HG03159 (cell line): Measurements from ENCODE around the gene ZACN.
"Not testable (repeated sequence)": the region's sequence is repeated elsewhere in the genome, so short reads cannot be mapped to it uniquely, and the experiment has no call there.

ENCODE experiments used
- ATAC-seq: cut with Tn5 transposase; IDR thresholded peaks from one replicate; pipeline ENCODE4 v1.9.1; 2021; ENCODE audit warnings: mild to moderate bottlenecking, moderate library complexity; ENCODE audit not compliant: unreplicated experiment

The ZACN gene

DNA sequence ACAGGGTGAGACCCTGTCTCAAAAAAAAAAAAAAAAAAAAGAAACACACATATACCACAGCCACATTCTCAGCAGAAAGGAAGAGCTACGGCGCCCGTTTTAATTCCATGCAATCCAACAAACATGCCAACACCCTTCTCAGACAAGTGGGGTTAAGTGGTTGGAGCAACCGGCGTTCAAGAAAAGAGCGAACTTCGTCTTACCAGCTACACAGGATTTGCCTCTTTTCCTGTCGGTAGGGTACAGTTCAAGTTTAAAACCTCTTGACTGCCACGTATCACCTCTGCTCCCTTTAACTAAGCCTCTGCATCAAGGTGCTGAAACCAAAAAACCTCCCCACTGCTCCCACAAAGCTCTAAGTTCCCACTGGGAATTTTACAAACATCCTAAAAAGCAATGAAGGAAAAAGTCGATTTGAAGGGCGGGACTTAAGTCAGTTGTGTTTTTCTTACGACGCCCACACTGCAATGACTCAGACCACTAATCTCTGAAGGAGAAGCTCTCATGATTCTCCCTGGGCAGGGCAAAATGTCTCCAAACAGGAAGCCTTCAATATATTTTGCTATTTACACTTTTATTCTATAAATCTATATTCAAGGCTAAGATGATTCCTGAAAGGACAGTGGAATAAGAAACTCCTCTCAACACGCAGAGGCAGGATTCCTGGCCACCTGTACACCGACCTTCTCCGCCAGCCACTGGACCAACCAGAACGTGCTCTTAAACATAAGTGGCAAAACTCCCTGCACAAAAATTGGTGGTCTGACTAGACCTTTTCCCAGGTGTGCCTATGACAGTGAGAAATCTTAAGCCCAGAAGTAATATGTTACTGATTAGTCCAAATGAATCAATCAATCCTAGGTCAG lies 25.5 kb upstream of the ZACN start:
- no peak for ATAC-seq

DNA sequence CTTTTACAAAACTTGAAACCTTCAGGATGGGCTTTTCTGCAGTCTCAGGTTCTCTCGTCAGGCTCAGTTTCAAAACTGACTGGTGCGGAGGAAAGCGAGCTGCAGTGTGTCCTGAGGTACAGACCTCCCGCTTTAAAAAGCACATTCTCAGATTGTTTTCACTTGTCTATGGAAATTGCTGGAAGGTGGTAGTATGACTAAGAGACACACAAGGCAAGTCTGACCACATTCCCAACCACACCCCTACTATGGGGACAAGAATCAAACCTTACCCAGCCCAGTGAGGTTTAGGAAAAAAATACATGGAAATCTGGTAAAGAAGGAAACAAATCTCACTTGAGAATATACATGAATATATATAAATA lies 24.9 kb upstream of the ZACN start:
- ATAC-seq: no peak

DNA sequence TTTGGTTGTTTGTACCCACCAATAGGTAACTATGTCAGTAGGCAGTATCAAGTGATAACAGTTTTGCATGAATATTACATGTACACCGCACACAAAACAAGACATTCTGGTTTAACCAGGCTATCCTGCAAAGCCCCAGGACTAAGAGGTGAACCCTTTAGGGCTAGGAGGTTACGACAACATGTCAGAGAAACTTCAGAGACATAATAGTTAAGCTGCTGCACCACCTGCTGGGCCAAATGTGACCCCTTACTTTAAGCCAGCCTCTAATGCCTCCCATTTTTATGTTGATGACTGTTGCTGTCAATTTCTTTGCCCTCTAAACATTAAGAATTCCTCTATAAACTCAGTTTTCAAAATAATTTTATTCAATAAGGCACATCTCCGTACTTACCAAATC lies 22.1 kb upstream of the ZACN start:
- ATAC-seq: no peak

DNA sequence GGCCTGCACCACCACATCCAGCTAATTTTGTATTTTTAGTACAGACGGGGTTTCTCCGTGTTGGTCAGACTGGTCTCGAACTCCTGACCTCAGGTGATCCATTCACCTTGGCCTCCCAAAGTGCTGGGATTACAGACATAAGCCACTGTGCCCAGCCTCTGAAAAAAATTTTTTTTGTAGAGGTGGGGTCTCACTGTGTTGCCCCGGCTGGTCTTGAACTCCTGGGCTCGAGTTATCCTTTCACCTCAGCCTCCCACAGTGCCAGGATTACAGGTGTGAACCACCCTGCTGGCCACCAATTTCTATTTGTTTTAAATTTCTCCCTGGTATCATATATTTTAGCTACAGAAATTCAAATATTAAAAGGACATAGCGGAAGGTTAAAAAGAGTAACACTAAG lies 20.7 kb upstream of the ZACN start:
- ATAC-seq: not testable (repeated sequence)

DNA sequence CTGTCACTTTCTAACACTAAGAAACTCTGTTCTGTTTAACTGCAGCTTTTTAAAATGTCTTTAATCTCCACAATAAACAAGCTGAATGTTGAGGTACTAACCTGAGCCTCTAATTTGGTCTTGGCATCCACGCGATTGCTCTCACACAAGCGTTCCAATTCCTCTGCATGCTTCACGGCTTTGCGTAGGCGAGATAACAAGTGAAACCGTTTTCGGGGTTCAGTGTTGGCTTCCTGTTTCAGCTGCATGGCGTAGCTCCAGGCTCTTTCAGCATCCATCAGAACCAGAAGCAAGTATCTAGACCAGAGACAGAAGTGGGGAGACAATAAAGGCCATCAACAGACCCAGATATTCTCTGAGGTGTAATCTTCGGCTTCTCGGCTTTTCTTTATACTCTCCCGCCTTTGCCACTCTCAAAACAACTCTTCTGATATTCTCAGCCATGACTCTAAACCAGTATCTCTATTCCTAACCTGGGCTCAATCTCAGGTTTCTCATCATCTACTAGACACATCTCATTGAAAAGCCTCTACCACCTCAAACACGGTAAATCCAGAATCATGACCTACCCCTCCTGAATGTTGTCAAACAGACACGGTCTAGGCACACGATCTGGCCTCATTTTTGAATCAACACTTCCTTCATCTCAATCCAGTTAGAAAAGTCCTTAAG lies 15.0 kb upstream of the ZACN start:
- ATAC-seq: no peak

DNA sequence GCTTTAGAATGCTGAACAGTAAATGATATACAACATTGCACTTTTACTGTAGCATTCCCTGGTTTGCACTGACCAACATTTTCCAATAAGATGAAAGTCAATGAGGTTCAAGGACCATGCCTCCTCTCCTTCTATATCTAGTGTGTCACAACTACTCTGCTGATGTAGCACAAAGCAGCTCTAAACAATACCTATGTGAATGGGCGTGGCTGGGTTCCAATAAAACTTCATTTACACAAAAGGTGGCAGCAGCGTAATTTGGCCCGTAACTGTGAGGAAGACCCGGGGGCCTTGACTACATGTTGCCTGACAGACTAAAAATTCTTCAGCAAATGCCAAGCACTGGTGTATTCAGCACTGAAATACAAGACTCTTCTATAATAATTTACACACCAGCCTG lies 13.2 kb upstream of the ZACN start:
- no peak for ATAC-seq

DNA sequence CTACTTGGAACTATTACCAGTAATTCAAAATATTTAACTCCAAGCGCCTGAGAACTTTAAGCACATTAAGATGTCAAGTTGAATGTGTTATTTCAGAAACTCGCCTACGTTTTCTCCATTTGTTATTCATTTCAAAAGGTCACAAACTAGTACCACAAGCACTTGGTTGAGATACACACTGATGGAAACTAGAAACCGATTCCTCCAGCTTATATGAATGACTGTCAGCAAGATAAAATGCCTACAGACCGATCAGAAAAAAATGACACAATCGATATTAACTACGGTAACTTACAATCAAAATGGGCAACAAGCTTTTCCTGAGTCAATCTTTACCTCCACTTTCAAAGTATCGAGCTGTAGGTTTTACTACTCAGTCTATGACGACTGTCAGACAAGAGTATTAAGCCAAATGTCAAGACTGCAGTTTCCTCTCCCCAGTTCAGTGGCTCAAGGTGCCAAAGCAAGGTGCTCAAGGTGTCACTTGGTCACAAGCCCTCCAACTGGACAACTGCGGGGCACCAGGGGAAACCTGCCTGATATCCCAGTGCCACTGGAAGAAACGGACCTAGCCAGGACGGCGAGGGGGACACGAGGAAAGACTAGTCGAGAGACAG lies 7.3 kb upstream of the ZACN start:
- no peak for ATAC-seq

DNA sequence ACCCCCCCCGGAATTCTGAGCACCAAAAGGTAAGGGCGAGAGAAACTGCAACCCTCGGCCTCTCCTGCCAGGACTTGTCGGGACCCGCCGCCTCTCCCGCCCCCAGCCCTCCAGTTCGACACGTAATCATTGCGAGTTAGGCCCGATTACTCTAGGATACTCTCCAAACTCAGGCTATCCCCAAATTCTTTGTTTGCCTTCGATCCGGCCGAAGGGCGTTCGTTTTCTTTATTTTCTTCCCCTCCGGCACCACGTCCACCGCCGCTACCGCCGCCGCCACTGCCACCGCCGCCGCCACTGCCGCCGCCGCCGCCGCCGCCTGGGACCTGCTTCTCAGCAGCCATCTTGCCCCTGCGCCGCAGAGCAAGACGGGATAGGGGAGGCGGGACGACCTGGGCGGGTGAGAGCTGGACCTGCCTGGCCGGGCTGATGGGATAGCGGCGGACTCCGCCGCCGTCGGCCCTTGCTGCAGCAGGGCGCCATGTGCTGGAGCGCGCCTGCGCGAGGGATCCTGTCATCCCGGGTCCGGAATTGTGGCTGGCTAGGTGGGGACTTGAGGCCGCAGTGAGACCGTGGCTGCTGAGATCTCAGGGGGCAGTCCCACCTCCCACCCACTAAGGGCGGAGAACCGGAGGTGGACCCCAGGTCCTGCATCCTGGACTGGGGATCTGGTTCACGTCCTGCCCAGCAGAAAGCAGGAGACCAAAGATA lies 6.7 kb upstream of the ZACN start, which contains the start of gene SRP68:
Gene SRP68 (minus strand): TSS at position 370 of the 711 bp plus-strand sequence. CDS start 26 bp downstream, at position 344.
- peak; percentile 75 for ATAC-seq

DNA sequence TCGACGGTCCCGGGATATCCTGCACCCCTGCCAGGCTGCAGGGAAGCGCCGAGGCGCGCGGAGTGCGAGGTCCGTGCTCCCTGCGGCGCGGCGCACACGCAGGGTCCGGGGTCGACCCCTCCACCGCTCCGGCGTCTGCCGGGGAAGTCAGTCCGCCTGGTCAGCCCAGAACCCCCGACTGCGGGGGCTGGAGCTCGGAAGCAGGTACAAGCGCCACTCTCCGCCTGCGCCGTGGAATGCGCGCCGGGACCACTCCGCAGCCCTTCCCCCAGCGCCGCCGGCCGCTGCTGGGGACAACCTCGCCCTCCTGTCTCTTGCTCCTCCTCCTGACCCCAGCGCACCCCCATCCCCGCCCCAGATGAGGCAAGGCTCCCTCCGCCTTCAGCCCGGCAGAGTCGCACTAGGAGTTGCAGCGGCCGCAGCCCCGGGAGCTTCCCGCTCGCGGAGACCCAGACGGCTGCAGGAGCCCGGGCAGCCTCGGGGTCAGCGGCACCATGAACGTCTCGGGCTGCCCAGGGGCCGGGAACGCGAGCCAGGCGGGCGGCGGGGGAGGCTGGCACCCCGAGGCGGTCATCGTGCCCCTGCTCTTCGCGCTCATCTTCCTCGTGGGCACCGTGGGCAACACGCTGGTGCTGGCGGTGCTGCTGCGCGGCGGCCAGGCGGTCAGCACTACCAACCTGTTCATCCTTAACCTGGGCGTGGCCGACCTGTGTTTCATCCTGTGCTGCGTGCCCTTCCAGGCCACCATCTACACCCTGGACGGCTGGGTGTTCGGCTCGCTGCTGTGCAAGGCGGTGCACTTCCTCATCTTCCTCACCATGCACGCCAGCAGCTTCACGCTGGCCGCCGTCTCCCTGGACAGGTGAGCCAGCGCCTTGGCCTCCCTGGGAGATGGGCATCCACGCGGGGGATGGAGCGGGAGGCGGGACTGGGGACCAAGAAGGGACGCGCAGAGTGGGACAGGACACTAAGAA lies 4.3 kb upstream of the ZACN start, which contains the start of gene GALR2:
Gene GALR2 (plus strand): TSS at position 392 of the 974 bp plus-strand sequence. CDS start 103 bp downstream, at position 495.
- no peak for ATAC-seq

DNA sequence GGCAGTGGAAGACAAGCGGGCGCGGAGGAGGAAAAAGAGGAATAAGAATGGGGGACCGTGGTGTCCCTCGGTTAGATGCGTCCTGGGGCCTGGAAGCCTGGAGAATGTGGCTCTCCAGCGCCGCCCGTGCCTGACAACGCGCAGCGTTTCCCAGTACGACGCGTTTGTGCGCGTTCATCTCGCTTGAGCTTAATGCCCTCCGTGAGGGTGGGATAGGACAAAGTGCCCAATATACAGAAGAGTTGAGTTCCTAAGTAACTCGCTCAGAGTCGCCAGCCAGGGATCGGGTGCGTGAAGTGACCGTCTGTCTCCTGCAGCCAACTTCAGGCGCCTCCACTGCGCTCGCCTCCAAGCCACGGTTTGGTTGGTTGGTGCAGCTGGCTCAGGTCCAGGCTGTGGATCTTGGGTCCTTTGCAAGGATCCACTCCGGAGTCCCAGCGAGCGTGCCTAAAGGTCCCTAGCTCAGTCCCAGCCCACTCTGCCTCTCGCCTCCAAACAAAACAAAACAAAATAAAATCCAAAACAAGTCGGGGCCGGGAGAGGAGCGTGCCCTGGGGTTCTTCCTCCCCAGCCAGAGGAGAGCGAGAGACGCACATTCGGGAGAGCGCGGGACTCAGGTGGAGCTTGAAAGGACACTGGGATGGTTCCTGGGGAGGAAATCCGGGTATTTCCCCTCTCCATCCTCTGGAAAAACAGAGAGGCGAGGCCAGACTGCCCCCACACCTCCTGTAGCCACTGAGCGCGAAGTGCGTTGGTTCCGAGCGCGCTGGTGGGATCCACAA lies 3.4 kb upstream of the ZACN start:
- ATAC-seq: no peak

DNA sequence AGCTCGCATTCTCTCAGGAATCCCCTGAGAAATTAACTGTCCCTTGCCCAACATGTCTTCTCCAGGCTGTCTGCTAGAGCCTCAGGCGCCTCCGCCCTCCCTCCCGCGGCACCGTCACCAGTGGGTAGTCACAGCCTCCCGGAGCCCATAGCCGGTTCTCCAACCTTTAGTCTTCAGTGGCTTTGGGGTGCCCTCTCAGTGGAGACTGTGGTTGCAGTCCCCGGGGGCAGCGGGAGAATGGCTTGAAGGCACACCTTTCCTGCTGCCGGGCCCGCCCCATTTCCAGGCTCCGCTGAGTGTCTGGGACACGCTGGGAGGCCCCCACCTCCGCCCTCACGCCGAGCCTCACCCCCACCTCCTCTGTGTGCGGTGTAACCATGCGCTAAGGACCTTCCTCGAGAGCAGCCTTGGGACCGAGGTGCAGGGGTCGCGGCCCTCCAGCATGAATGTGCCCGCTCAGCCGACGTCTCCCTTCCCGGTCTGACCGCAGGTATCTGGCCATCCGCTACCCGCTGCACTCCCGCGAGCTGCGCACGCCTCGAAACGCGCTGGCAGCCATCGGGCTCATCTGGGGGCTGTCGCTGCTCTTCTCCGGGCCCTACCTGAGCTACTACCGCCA lies 2.7 kb upstream of the ZACN start:
- ATAC-seq: no peak

DNA sequence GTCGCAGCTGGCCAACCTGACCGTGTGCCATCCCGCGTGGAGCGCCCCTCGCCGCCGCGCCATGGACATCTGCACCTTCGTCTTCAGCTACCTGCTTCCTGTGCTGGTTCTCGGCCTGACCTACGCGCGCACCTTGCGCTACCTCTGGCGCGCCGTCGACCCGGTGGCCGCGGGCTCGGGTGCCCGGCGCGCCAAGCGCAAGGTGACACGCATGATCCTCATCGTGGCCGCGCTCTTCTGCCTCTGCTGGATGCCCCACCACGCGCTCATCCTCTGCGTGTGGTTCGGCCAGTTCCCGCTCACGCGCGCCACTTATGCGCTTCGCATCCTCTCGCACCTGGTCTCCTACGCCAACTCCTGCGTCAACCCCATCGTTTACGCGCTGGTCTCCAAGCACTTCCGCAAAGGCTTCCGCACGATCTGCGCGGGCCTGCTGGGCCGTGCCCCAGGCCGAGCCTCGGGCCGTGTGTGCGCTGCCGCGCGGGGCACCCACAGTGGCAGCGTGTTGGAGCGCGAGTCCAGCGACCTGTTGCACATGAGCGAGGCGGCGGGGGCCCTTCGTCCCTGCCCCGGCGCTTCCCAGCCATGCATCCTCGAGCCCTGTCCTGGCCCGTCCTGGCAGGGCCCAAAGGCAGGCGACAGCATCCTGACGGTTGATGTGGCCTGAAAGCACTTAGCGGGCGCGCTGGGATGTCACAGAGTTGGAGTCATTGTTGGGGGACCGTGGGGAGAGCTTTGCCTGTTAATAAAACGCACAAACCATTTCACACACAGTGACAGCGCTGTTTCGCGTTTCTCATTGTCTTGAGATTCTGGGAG lies 2.0 kb upstream of the ZACN start:
- ATAC-seq: no peak

DNA sequence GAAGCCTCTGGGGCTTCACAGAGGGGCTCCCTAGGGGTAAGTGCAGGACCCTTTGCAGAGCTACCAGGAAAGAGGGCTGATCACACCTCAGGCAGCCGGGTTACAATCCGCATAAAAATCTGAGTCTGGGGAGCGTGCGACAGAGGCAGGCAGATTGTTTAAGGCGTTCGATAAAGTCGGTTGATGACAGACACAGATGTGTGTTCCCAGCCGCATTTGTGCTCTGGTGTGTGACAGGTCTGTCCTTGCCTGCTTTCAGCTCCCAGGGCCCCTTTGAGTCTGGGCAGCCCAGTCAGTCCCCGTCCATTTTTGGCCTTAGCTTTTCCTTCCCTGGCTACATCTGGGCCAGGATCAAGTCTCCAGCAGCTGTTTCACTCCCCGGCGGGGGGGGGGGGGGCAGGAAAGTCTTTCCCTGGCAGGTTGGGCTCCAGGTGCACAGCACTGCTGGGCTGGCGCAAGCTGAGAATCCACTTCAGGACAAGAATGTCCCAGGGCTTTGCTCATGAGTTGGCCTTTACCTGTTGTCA lies 1.3 kb upstream of the ZACN start:
- no peak for ATAC-seq

DNA sequence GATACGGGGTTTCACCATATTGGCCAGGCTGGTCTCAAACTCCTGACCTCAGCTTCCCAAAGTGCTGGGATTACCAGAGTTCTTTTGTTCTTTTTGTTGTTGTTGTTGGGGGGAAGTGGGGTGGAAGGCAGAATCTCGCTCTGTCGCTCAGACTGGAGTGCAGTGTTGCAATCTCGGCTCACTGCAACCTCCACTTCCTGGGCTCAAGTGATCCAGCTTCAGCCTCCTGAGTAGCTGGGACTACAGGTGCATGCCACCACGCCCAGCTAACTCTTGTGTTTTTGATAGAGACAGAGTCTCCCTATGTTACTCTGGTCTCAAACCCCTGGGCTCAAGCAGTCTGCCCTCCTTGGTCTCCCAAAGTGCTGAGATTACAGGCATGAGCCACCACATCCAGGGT lies 612 bp upstream of the ZACN start:
- not testable (repeated sequence) for ATAC-seq

DNA sequence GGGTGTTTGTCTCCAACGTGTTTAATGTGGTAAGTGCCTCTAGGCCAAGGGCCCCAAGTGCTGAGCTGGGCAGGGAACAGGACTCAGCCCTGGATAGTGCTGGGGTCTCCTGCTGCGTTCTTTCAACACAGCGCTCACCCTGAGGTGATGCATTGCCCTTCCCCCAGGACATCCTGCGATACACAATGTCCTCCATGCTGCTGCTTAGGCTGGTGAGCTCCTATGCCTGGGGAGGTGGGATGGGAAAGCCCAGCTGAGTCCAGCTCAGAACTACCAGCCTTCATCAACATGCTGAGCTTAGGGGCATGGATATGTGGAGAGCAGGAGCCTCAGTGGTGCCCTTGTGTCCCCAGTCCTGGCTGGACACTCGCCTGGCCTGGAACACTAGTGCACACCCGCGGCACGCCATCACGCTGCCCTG lies 563 bp downstream of the ZACN start:
- ATAC-seq: no peak

DNA sequence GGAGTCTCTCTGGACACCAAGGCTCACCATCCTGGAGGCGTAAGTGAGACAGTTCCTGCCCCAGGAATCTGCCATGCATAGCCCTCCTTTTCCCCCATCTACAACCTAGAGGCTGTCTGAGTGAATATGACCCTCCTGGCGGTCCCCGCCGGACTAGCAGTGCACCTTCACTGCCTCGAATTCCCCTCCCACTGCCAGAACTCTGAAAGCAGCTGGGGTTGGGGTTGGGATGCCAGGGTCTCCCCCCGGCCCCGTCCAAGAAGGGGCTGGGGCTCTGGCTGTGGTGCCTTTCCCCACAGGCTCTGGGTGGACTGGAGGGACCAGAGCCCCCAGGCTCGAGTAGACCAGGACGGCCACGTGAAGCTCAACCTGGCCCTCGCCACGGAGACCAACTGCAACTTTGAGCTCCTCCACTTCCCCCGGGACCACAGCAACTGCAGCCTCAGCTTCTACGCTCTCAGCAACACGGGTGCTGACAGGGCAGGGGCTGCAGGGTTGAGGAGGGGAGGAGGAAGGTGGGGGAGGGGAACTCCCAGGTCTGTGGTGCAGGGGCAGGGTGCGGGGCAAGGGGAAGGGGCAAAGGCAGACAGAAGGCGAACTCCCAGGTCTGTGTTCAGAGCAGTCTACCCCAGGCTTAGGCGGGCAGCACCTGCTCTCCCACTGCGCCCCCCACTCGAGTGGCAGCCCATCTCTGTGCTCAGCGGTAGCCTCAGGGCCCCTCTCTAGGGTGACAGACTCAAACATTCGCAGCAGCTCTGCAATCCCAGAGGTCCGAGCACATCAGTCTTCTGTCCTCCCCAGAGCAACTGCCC lies 1.2 kb downstream of the ZACN start:
- no peak for ATAC-seq

DNA sequence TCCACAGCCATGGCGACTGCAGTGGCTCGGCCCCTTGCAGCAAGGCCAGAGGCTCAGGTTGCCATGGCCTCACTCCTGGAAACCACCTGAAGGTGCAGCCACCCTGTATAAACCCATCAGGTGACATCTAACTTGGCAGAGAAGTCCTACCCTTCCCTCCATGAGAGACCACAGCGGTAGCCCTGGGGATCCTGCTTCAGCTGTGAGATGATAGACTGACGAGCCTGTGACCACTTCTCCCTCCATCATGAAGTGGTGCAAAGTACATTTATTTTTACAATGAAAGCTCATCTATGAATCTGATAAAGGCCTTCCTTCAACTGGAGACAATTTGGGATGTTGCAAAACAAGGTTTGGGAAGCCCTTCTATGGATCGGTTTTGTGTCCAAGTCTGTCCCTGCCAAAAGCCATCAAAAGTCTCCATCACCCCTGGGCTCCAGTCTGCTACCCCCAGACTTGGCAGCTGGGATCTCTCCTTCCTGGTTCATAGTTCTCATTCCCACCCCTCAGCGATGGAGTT lies 1.8 kb downstream of the ZACN start:
- ATAC-seq: no peak
